DMS153 (cell line): ENCODE data around the gene SLC35F4.
A peak's percentile ranks its signal among the peaks of the same experiment; 100 is the strongest.
"Not testable (repeated sequence)": the region's sequence is repeated elsewhere in the genome, so short reads cannot be mapped to it uniquely, and the experiment has no call there.

Experiments used
- DNase-seq: peaks from one replicate; lab custom pipeline; 2025; lab: John Stamatoyannopoulos, UW

SLC35F4 gene

DNA sequence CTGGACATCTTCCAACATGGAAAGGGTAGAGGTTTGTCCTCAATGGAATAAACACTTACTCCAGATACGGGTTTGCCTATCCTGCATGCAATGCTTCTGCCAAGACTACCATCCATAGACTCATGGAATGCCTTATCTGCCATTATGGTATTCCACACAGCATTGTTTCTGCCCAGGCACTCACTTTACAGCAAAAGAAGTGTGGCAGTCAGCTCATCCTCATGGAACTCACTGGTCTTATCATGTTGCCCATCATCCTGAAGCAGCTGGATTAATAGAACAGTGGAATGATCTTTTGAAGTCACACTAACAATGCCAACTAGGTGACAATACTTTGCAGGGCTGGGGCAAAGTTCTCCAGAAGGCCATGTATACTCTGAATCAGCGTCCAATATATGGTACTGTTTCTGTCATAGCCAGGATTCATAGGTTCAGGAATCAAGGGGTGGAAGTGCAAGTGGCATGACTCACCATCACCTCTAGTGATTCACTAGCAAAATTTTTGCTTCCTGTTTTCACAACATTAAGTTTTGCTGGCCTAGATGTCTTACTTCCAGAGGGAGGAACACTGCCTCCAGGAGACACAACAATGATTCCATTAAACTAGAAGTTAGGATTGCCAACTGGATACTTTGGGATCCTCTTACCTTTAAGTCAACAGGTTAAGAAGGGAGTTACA is 140.4 kb downstream of the SLC35F4 start:
- no peak for DNase-seq

GRCh38 chr14:57722141-57722540 is 143.8 kb downstream of the SLC35F4 start:
- DNase-seq: not testable (repeated sequence)

- no peak for DNase-seq
These were observed 151.4 kb downstream of the SLC35F4 start for GRCh38 chr14:57714487-57714931.

DNA sequence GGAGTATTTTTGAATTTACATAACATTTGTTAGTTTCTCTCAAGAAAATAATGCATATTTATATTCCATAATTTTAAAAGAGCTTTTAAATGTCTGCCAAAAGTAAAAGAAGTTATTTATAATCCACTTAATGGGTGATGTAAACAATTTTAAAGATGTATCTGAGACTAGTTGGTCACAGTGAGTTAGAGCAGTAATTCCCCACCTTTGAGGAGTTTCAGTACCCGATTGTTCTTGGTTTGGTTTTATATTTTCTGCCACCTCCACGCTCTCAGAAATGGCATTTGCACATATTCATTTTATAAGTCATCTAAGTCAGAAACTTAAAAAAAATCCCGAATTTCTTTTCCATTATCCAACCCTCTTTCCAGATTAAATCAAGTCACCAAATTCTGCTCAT is 153.2 kb downstream of the SLC35F4 start:
- no peak for DNase-seq

GRCh38 chr14:57712102-57712501 is 153.8 kb downstream of the SLC35F4 start:
- DNase-seq: no peak

DNA sequence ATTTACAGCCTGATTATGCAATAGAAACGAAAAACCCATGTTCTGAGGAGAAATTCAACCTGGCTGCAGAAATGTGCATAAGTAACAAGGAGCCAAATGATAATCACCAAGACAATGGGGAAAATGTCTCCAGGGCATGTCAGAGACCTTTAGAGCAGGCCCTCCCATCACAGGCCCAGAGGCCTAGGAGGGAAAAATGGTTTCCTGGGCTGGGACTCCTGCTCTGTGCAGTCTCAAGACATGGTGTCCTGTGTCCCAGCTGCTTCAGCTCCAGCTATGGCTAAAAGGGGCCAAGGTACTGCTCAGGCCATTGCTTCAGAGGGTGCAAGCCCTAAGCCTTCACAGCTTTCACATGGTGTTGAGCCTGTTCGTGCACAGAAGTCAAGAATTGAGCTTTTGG is 156.0 kb downstream of the SLC35F4 start:
- DNase-seq: no peak

DNA sequence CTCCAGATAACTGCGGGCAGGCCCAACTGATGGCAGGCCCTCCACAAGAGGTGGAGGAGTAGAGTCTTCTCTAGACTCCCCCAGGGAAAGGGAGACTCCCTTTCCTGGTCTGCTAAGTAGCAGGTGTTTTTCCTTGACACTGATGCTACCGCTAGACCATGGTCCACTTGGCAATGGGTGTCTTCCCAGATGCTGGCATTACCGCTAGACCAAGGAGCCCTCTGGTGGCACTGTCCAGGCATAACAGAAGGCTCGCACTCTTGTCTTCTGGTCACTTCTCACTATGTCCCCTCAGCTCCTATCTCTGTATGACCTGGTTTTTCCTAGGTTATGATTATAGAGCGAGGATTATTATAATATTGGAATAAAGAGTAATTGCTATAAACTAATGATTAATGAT is 156.8 kb downstream of the SLC35F4 start:
- not testable (repeated sequence) for DNase-seq

GRCh38 chr14:57707219-57707618 is 158.7 kb downstream of the SLC35F4 start:
- no peak for DNase-seq

DNA sequence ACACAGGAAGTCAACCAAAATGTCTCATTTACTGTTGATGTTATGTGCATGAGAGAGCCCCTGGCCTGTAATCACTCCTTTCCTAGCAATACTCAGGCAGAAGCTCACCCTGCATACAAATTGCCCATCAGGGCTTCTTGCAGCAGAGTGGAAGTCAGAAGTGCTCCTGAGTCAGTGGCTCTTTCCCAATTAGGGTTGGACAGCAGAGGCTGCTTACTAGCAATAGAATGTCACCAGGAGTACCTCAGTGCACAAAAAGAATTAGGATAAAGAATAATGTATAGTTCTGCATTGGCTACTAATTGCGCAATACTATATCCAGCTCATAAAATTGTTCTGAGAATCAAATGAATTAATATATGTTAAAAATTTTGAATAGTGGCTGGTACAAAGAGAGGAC is 161.1 kb downstream of the SLC35F4 start:
- DNase-seq: no peak

DNA sequence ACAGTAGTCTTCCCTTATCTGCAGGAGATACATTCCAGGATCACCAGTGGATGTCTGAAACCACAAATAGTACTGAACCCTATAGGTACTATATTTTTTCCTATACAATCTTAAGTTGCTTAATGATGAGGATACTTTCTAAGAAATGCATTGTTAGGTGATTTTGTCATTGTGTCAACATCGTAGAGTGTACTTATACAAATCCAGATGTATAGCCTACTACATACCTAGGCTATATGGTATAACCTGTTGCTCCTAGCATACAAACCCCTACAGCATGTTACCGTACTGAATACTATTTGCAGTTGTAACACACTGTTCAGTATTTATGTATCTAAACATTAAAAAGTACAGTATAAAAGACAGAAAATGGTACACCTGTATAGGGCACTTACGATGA is 165.9 kb downstream of the SLC35F4 start:
- DNase-seq: no peak

- peak; percentile 10 for DNase-seq
These were observed 173.2 kb downstream of the SLC35F4 start for GRCh38 chr14:57692671-57693070.

DNA sequence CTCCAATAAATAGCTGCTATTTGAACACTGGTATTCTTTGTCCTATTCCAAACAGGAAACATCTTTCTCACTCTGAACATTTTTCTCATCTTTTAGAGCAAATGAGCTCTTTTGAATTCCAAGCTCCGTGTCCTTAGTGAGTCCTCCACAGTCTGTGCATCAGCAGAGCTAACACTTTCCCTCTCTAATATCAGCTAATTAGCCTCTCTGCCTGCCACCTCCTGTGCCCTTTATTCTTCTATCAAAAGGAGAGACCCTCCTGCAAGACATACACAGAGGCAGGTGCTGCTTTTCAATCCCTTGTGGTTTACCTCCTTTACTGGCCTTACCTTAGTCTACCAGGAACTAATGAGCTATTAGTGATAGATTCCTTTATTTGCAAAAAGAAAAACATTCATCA is 178.5 kb downstream of the SLC35F4 start:
- DNase-seq: no peak

DNA sequence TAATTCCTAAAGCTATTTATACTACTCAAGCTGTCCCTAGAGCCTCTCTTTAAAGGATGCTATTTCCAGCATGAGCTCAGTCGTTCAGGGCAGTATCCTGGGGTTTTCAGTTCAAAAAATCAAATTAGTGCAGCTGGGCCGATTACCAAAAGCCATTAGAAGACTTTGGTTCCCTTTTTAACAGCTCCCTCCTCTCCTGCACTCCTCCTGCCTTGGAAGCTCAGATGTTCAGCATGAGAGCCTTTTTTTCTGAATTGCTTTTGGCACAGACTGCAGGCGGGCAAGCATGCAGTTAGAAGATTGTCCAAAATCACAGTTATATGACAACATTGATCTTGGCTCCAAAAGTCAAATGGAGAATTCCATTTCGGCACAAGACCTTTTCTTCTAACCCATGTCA is 179.6 kb downstream of the SLC35F4 start:
- DNase-seq: no peak

GRCh38 chr14:57671021-57671420 is 194.9 kb downstream of the SLC35F4 start:
- DNase-seq: no peak

DNA sequence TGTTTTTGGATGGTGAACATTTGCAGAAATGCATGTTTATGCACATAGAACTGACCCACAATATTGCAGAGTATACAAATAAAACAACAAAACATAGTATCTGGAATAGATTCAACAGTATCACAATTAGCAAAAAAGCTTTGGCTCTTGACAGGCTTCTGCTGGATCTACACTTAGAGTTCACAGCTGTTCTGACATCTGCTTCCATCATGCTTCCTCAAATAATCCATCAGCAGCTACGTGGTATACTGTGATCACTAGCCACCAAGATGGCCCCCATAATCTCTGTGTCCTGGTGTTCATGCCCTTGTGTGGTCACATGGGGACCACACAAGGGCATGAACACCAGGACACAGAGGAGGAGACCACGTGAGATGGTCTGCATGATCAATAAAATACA is 205.7 kb downstream of the SLC35F4 start:
- DNase-seq: no peak

DNA sequence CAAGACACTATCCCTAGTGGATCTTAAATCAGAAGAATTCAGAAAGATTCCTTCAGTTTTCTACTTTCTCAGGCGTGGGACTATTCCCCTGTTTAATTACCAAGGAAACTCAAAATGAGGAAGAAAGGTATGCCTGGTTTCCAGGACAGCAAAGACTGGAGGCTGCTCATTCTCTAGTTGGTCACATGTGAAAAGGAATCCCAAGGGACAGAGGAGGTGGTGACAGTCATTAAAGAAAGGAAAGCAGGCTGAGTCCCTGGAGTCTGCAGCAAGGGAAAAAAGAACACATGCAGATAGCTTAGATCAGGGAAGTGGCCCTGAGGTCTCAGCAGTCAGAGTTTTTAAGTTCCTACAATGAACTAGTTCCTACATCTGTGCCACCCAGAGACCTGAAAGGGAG is 206.8 kb downstream of the SLC35F4 start:
- DNase-seq: no peak

- DNase-seq: no peak
These were observed 208.4 kb downstream of the SLC35F4 start for GRCh38 chr14:57657487-57657886.

GRCh38 chr14:57656853-57657252 is 209.0 kb downstream of the SLC35F4 start:
- no peak for DNase-seq

DNA sequence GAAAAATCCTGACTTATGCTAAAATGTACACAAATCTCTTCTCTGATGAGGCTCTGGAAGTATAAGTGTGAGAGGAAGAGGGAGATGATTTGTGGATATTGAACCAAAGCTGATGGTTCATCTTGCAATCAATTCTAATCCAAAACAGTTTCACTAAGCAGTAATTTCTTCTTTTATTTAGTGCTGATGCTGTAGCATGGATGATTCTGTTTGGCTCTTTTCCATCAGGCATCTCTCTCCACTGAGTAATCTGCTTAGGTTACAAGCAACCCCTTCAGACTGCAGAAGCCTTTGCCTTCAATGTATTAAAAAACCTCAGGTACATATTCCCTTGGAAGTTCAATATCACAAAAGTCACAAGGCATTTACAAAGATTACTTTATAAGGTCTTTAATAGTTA is 213.1 kb downstream of the SLC35F4 start:
- DNase-seq: no peak

DNA sequence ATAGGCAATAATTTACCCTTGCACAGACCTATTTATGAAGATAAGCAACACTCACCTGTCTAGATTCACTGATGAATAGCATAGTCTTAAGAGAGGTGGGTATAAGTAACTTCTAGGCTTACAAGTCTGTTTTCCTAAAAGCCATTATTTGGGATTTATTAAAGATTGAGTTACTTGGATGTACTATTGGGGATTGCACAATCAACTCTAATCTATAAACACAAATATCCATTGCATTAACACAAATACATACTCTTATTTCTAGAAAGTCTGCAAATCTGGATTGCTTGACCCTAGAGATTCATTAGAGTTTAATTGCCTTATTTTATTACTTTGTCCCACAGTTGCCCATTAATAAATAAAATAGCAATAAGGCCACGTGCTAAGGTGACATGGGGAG is 224.1 kb downstream of the SLC35F4 start:
- no peak for DNase-seq

- no peak for DNase-seq
These were observed 225.9 kb downstream of the SLC35F4 start for GRCh38 chr14:57640036-57640435.

DNA sequence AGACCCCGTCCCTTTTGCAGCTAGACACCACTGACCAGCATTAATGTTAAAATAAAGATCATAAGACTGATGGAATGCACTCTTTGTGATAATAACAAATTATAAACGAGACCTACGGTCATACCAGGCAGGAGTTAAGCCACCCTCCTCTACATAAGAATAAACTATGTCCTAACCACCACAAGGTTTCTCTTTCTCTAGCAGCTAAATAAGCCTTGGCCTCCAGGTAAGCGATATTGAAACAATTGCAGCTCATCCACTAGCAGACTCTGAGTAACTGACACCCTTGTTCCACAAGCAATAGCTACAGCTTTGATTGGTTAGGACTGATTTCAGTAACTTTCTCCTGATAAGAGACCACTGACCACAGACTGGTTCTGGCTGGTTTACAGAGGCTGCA is 228.0 kb downstream of the SLC35F4 start:
- DNase-seq: no peak

DNA sequence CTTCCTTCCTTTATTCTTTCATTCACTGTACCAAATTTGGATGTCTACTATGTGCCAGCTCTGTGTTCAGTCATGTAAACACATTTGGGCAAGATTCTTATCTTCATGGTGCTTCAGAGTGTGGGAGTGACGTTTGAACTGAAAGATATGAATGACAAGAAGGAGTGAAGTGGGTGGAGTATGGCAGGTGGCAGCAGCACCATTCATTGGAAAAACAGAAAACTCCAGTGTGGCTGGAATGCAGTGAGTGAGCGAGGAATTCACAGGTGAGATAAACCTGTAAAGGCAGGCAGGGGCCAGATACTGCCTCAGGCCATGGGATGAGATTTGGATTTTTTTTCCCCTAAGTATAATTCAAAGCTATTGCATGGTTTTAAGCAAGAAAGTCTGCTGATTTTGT is 231.6 kb downstream of the SLC35F4 start:
- no peak for DNase-seq

DNA sequence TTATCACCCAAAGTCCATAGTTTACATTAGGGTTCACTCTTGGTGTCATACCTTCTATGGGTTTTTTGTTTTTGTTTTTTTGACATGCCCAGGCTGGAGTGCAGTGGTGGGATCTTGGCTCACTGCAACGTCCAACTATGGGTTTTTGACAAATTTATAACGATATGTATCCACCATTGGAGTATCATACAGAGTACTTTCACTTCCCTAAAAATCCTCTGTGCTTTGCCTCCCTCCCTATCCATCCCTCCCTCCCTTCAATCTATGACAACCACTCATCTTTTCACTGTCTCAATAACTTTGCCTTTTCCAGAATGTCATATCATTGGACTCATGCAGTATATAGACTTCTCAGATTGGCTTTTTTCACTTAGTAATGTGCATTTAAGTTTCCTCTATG is 233.2 kb downstream of the SLC35F4 start:
- no peak for DNase-seq

DNA sequence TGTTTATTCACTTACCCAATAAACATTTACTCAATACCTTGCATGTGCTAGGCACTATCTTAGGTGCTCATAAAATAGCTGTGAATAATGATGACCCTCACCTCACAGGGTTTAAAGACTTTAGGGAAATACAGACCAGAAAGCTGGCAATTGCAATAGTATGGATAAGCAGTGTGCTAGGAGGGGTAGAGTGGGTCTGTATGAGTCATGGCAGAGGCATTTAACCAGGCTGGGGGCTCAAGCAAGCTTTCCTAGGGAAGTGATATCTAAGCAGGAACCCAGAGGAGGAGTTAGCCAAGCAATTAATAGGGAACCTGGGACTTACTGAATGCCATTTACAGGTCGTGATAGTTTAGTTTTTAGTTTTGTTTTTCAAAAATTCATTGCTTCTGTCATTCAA is 248.4 kb downstream of the SLC35F4 start:
- no peak for DNase-seq
